H1 (cell line): ENCODE results near the gene SEMA3A. TPM values are rescaled to one million over a fixed set of nuclear protein-coding genes. Genes with fewer than 3 reads are reported as not detected.

ENCODE experiments used
- CBX8 ChIP-seq: fragments of 300-800, 300-1000 bp; sonication (generic); IDR thresholded peaks from 2 replicates; pipeline ENCODE4 v1.7.1; 2016; ENCODE audit warnings: low read depth, low read length, borderline replicate concordance
- CTBP2 ChIP-seq: IDR thresholded peaks from 2 replicates; pipeline ENCODE4 v1.7.0; 2011; ENCODE audit warnings: borderline replicate concordance, mild to moderate bottlenecking, moderate library complexity, mixed read lengths, low read length; ENCODE audit not compliant: insufficient read depth, insufficient read length
- EP300 ChIP-seq, 2 experiments: IDR thresholded peaks; 1 replicate in 1 of 2; 2 replicates in 1 of 2; pipeline ENCODE4 v1.6.1; 2011 to 2012; ENCODE audit warnings: low read depth in 2 of 2, low read length in 2 of 2, mild to moderate bottlenecking in 2 of 2, borderline replicate concordance in 1 of 2, inconsistent platforms in 1 of 2, moderate library complexity in 1 of 2
- TAF7 ChIP-seq: optimal IDR thresholded peaks from 2 replicates; pipeline ENCODE3; 2011; ENCODE audit warnings: low read depth, mild to moderate bottlenecking, inconsistent platforms, low read length, moderate library complexity, borderline replicate concordance
- polyA plus RNA-seq, 7 experiments: library from polyadenylated mRNA; depleted of rRNA in 3 of 7; stranded (reverse) in 5 of 7; unstranded in 2 of 7; fragments of >200 nt in 5 of 7; fragments of 200-250 nt in 2 of 7; gene quantifications; 1 replicate in 5 of 7; 2 replicates in 1 of 7; 4 replicates in 1 of 7; pipeline versions ENCODE4 v1.2.1 to v1.2.3, GENCODE V29; 2011 to 2013; ENCODE audit warnings: missing spikeins in 2 of 7, mixed read lengths in 2 of 7
- total RNA-seq: library from RNA; stranded (reverse); fragmentation: NEBNext Ultra II Directional; extraction: Animal tissue kit (Norgen Biotek cat#: 25700); gene quantifications from 2 replicates; pipeline ENCODE4 v1.2.1, GENCODE V29; 2021

Gene SEMA3A
- total and polyA plus RNA-seq, 2 of the 8 experiments (the other 6 are each of a cell fraction or from before 2014, with no cell fraction given) = 8.1 to 45.9 TPM

DNA sequence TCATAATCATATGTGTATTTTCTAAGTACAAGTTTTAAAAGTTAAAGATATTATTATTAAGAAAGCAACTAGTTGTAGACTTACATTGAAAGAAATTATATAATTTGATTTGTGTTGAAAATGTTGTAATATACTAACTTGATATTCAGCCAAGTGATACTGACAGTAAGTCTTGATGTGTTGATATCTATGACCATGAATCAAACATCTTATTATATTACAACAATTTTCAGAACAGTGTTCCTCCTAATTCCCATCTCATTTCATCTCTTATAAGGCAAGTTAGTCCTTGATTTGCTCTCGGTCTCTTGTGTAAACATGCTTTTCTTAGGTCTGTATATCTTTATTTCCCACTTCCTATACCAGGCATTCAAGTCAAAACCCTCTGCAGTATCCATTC lies 276.4 kb downstream of the SEMA3A start (continued):
- no peak for TF ChIP-seq EP300 (IDR thresholded peaks at IDR 0.05; ENCODE audit: borderline replicate concordance in 1 of 2, low read depth in 2 of 2, low read length in 2 of 2)
- no peak for TF ChIP-seq CTBP2
- TF ChIP-seq CBX8 = no peak
- no peak for TF ChIP-seq TAF7
- TF ChIP-seq, all 59 proteins: peak for 0
